KMS-11 (cell line): ENCODE measurements around the gene WSCD2.

Source experiments
- H2AFZ ChIP-seq: fragments of 200-600 bp; sonication (generic); 2 replicates; pipeline ENCODE4 v1.6.1; 2016; ENCODE audit warnings: antibody characterized with exemption, mixed run types, low read depth
- H3K27ac ChIP-seq: fragments of 200-600 bp; sonication (generic); 2 replicates; pipeline ENCODE4 v1.6.1; 2016; ENCODE audit warnings: mild to moderate bottlenecking, mixed run types
- H3K27me3 ChIP-seq: fragments of 200-600 bp; sonication (generic); 2 replicates; pipeline ENCODE4 v1.6.1; 2017; ENCODE audit warnings: mild to moderate bottlenecking, low read depth, mixed run types, moderate library complexity; ENCODE audit not compliant: insufficient read depth
- H3K36me3 ChIP-seq: fragments of 200-600 bp; sonication (generic); 2 replicates; pipeline ENCODE4 v1.6.1; 2017; ENCODE audit warnings: mild to moderate bottlenecking, mixed run types; ENCODE audit not compliant: insufficient read depth
- H3K4me1 ChIP-seq: fragments of 200-600 bp; sonication (generic); 2 replicates; pipeline ENCODE4 v1.6.1; 2016; ENCODE audit warnings: mild to moderate bottlenecking, low read depth, mixed run types; ENCODE audit not compliant: poor library complexity, severe bottlenecking
- H3K4me2 ChIP-seq: fragments of 200-600 bp; sonication (generic); 2 replicates; pipeline ENCODE4 v1.7.0; 2016; ENCODE audit warnings: mild to moderate bottlenecking, mixed run types
- H3K4me3 ChIP-seq: fragments of 200-600 bp; sonication (generic); IDR thresholded peaks from 2 replicates; pipeline ENCODE4 v1.6.1; 2017; ENCODE audit warnings: low read depth, low read length, mixed read lengths; ENCODE audit not compliant: insufficient read depth
- H3K79me2 ChIP-seq: fragments of 200-600 bp; sonication (generic); 2 replicates; pipeline ENCODE4 v1.6.1; 2016; ENCODE audit warnings: low read depth, mixed run types; ENCODE audit not compliant: insufficient read depth
- H3K9ac ChIP-seq: fragments of 200-600 bp; sonication (generic); 2 replicates; pipeline ENCODE4 v1.6.1; 2016; ENCODE audit warnings: mild to moderate bottlenecking, mixed run types
- H4K20me1 ChIP-seq: fragments of 200-600 bp; sonication (generic); 2 replicates; pipeline ENCODE4 v1.6.1; 2016; ENCODE audit warnings: mild to moderate bottlenecking, mixed run types; ENCODE audit not compliant: insufficient read depth
- TF ChIP-seq, protein P1 (sequence below): fragments of 200-600 bp; sonication (generic); conservative IDR thresholded peaks from 2 replicates; pipeline ENCODE4 v1.6.1; 2017; ENCODE audit warnings: low read depth, mild to moderate bottlenecking, antibody characterized with exemption, low read length, moderate library complexity, mixed read lengths

Gene WSCD2

GRCh38 chr12:108231909-108232434, 102.9 kb downstream of the WSCD2 start:
- H4K20me1 ChIP-seq, result no peaks in the 10 kb centered on the region
- H3K9ac ChIP-seq, result no peak overlapping the region
- no peaks in the 10 kb centered on the region for H3K4me1 ChIP-seq
- H3K4me2 ChIP-seq, result no peak overlapping the region
- H3K4me3 ChIP-seq, result no peak overlapping the region
- no peak overlapping the region for H3K27ac ChIP-seq
- H3K27me3 ChIP-seq, result no peaks in the 10 kb centered on the region
- no peaks in the 10 kb centered on the region for H3K36me3 ChIP-seq
- H3K79me2 ChIP-seq, result no peaks in the 10 kb centered on the region
- TF ChIP-seq, protein P1, sequence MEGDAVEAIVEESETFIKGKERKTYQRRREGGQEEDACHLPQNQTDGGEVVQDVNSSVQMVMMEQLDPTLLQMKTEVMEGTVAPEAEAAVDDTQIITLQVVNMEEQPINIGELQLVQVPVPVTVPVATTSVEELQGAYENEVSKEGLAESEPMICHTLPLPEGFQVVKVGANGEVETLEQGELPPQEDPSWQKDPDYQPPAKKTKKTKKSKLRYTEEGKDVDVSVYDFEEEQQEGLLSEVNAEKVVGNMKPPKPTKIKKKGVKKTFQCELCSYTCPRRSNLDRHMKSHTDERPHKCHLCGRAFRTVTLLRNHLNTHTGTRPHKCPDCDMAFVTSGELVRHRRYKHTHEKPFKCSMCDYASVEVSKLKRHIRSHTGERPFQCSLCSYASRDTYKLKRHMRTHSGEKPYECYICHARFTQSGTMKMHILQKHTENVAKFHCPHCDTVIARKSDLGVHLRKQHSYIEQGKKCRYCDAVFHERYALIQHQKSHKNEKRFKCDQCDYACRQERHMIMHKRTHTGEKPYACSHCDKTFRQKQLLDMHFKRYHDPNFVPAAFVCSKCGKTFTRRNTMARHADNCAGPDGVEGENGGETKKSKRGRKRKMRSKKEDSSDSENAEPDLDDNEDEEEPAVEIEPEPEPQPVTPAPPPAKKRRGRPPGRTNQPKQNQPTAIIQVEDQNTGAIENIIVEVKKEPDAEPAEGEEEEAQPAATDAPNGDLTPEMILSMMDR, result no peak
- H2AFZ ChIP-seq, result no peak overlapping the region

DNA sequence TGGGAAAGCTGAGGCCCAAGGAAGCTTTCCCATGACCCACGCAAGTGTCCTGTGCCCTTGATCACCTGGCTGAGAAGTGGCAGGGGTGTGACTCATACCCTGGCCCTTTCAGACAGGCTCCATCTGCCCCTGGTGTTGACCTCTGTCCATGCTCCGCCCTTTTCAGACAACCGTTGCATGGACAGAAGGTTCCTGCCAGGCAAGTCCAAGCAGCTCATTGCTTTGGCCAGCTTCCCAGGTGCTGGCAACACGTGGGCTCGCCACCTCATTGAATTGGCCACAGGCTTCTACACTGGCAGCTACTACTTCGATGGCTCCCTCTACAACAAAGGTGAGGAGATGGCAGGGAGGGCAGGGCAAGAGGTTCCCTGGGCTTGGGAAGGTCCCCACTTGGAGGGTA, 103.5 kb downstream of the WSCD2 start:
- Histone ChIP-seq H3K79me2 (no peaks in the 10 kb centered on the region), H3K4me2 (no peak overlapping the region), H3K36me3 (no peaks in the 10 kb centered on the region), H3K27ac (no peak overlapping the region), H3K4me1 (no peaks in the 10 kb centered on the region), H2AFZ (no peak overlapping the region), H3K27me3 (no peaks in the 10 kb centered on the region), H4K20me1 (no peaks in the 10 kb centered on the region), H3K9ac (no peak overlapping the region), H3K4me3 (no peak overlapping the region)
- TF ChIP-seq, protein P1, result no peak

- H3K4me1 ChIP-seq, result no peaks in the 10 kb centered on the region
- no peaks in the 10 kb centered on the region for H3K27me3 ChIP-seq
- H3K9ac ChIP-seq, result no peak overlapping the region
- H3K79me2 ChIP-seq, result no peaks in the 10 kb centered on the region
- no peak overlapping the region for H2AFZ ChIP-seq
- H3K4me2 ChIP-seq, result no peak overlapping the region
- no peaks in the 10 kb centered on the region for H3K36me3 ChIP-seq
- H4K20me1 ChIP-seq, result no peaks in the 10 kb centered on the region
- no peak overlapping the region for H3K27ac ChIP-seq
- TF ChIP-seq, protein P1, result no peak
- H3K4me3 ChIP-seq, result no peak overlapping the region
Measured at GRCh38 chr12:108234158-108234557, 105.1 kb downstream of the WSCD2 start.

- Histone ChIP-seq H3K36me3 (no peaks in the 10 kb centered on the region), H3K9ac (no peak overlapping the region), H3K27ac (no peak overlapping the region), H3K4me2 (no peak overlapping the region), H2AFZ (no peak overlapping the region), H3K27me3 (no peaks in the 10 kb centered on the region), H3K79me2 (no peaks in the 10 kb centered on the region), H3K4me3 (no peak overlapping the region), H4K20me1 (no peaks in the 10 kb centered on the region), H3K4me1 (no peaks in the 10 kb centered on the region)
- TF ChIP-seq, protein P1, result no peak
Measured at GRCh38 chr12:108235197-108235984, 106.3 kb downstream of the WSCD2 start.
